ENCODE measurements around the gene CHAC2.
"Not testable (repeated sequence)": the region's sequence is repeated elsewhere in the genome, so short reads cannot be mapped to it uniquely, and the experiment has no call there.

Gene CHAC2

GRCh38 chr2:53767405-53768241 is at the start of gene CHAC2:
TSS of gene CHAC2 (plus strand) at chr2:53767804. CDS start at chr2:53767887, 83 bp downstream.
- Histone ChIP-seq H3K4me3 (ENCODE audit: low read depth in 1 of 2, low read length in 2 of 2) (peak within 1 kb of the TSS; percentile 96 to 97), H3K36me3 (ENCODE audit: control insufficient read depth in 1 of 2, insufficient read depth in 2 of 2, low read length in 2 of 2) (peaks cover 0 to 8% of the 10 kb centered on the region in 2 donors), H3K9me3 (ENCODE audit: control insufficient read depth in 1 of 2, low read length in 2 of 2) (no peaks in the 10 kb centered on the region), H3K4me1 (ENCODE audit: control insufficient read depth in 1 of 2, insufficient read depth in 2 of 2, low read length in 2 of 2) (peaks cover 23 to 39% of the 10 kb centered on the region in 2 donors), H3K27ac (ENCODE audit: low read depth, low read length) (peak within 1 kb of the TSS; percentile 26), H3K27me3 (ENCODE audit: control insufficient read depth in 1 of 2, insufficient read depth in 2 of 2, low read length in 2 of 2) (no peaks in the 10 kb centered on the region), H3K9ac (ENCODE audit: low read depth in 1 of 2, low read length in 2 of 2) (peak within 1 kb of the TSS; percentile 76 to 87)

GRCh38 chr2:53720944-53721343 is 46.7 kb upstream of the CHAC2 start:
- not testable (repeated sequence) for H3K27ac ChIP-seq (ENCODE audit: low read depth, low read length); H3K4me1 ChIP-seq (ENCODE audit: control insufficient read depth in 1 of 2, insufficient read depth in 2 of 2, low read length in 2 of 2); H3K9me3 ChIP-seq (ENCODE audit: control insufficient read depth in 1 of 2, low read length in 2 of 2); H3K9ac ChIP-seq (ENCODE audit: low read depth in 1 of 2, low read length in 2 of 2); H3K4me3 ChIP-seq (ENCODE audit: low read depth in 1 of 2, low read length in 2 of 2); H3K36me3 ChIP-seq (ENCODE audit: control insufficient read depth in 1 of 2, insufficient read depth in 2 of 2, low read length in 2 of 2); H3K27me3 ChIP-seq (ENCODE audit: control insufficient read depth in 1 of 2, insufficient read depth in 2 of 2, low read length in 2 of 2)

- H3K36me3 ChIP-seq (ENCODE audit: control insufficient read depth in 1 of 2, insufficient read depth in 2 of 2, low read length in 2 of 2): peaks cover 3 to 7% of the 10 kb centered on the region in 2 donors
- no peak overlapping the region for H3K9ac ChIP-seq (ENCODE audit: low read depth in 1 of 2, low read length in 2 of 2)
- H3K4me1 ChIP-seq (ENCODE audit: control insufficient read depth in 1 of 2, insufficient read depth in 2 of 2, low read length in 2 of 2): no peaks in the 10 kb centered on the region
- H3K27ac ChIP-seq (ENCODE audit: low read depth, low read length): no peak overlapping the region
- no peaks in the 10 kb centered on the region for H3K27me3 ChIP-seq (ENCODE audit: control insufficient read depth in 1 of 2, insufficient read depth in 2 of 2, low read length in 2 of 2)
- no peak overlapping the region for H3K4me3 ChIP-seq (ENCODE audit: low read depth in 1 of 2, low read length in 2 of 2)
- H3K9me3 ChIP-seq (ENCODE audit: control insufficient read depth in 1 of 2, low read length in 2 of 2): no peaks in the 10 kb centered on the region
These were observed 43.1 kb upstream of the CHAC2 start for GRCh38 chr2:53724536-53724935.

- Histone ChIP-seq H3K27ac (ENCODE audit: low read depth, low read length) (no peak overlapping the region), H3K36me3 (ENCODE audit: control insufficient read depth in 1 of 2, insufficient read depth in 2 of 2, low read length in 2 of 2) (peaks cover 3 to 12% of the 10 kb centered on the region in 2 donors), H3K9me3 (ENCODE audit: control insufficient read depth in 1 of 2, low read length in 2 of 2) (no peaks in the 10 kb centered on the region), H3K4me3 (ENCODE audit: low read depth in 1 of 2, low read length in 2 of 2) (no peak overlapping the region), H3K9ac (ENCODE audit: low read depth in 1 of 2, low read length in 2 of 2) (no peak overlapping the region), H3K4me1 (ENCODE audit: control insufficient read depth in 1 of 2, insufficient read depth in 2 of 2, low read length in 2 of 2) (no peaks in the 10 kb centered on the region), H3K27me3 (ENCODE audit: control insufficient read depth in 1 of 2, insufficient read depth in 2 of 2, low read length in 2 of 2) (no peaks in the 10 kb centered on the region)
These were observed 41.9 kb upstream of the CHAC2 start for GRCh38 chr2:53725662-53726061.

- no peaks in the 10 kb centered on the region for H3K9me3 ChIP-seq (ENCODE audit: control insufficient read depth in 1 of 2, low read length in 2 of 2)
- peaks cover 3 to 12% of the 10 kb centered on the region in 2 donors for H3K36me3 ChIP-seq (ENCODE audit: control insufficient read depth in 1 of 2, insufficient read depth in 2 of 2, low read length in 2 of 2)
- no peak overlapping the region for H3K9ac ChIP-seq (ENCODE audit: low read depth in 1 of 2, low read length in 2 of 2)
- H3K4me1 ChIP-seq (ENCODE audit: control insufficient read depth in 1 of 2, insufficient read depth in 2 of 2, low read length in 2 of 2): no peaks in the 10 kb centered on the region
- H3K27me3 ChIP-seq (ENCODE audit: control insufficient read depth in 1 of 2, insufficient read depth in 2 of 2, low read length in 2 of 2): no peaks in the 10 kb centered on the region
- no peak overlapping the region for H3K4me3 ChIP-seq (ENCODE audit: low read depth in 1 of 2, low read length in 2 of 2)
- no peak overlapping the region for H3K27ac ChIP-seq (ENCODE audit: low read depth, low read length)
These were observed 39.7 kb upstream of the CHAC2 start for GRCh38 chr2:53727921-53728320.

GRCh38 chr2:53729143-53729762 is 38.4 kb upstream of the CHAC2 start:
- Histone ChIP-seq H3K27me3 (ENCODE audit: control insufficient read depth in 1 of 2, insufficient read depth in 2 of 2, low read length in 2 of 2) (no peaks in the 10 kb centered on the region), H3K4me1 (ENCODE audit: control insufficient read depth in 1 of 2, insufficient read depth in 2 of 2, low read length in 2 of 2) (no peaks in the 10 kb centered on the region), H3K9ac (ENCODE audit: low read depth in 1 of 2, low read length in 2 of 2) (no peak overlapping the region), H3K36me3 (ENCODE audit: control insufficient read depth in 1 of 2, insufficient read depth in 2 of 2, low read length in 2 of 2) (peaks cover 6 to 18% of the 10 kb centered on the region in 2 donors), H3K4me3 (ENCODE audit: low read depth in 1 of 2, low read length in 2 of 2) (no peak overlapping the region), H3K27ac (ENCODE audit: low read depth, low read length) (no peak overlapping the region), H3K9me3 (ENCODE audit: control insufficient read depth in 1 of 2, low read length in 2 of 2) (no peaks in the 10 kb centered on the region)

- Histone ChIP-seq H3K36me3 (ENCODE audit: control insufficient read depth in 1 of 2, insufficient read depth in 2 of 2, low read length in 2 of 2) (peaks cover 6 to 11% of the 10 kb centered on the region in 2 donors), H3K4me3 (ENCODE audit: low read depth in 1 of 2, low read length in 2 of 2) (no peak overlapping the region), H3K4me1 (ENCODE audit: control insufficient read depth in 1 of 2, insufficient read depth in 2 of 2, low read length in 2 of 2) (no peaks in the 10 kb centered on the region), H3K27me3 (ENCODE audit: control insufficient read depth in 1 of 2, insufficient read depth in 2 of 2, low read length in 2 of 2) (no peaks in the 10 kb centered on the region), H3K27ac (ENCODE audit: low read depth, low read length) (no peak overlapping the region), H3K9ac (ENCODE audit: low read depth in 1 of 2, low read length in 2 of 2) (no peak overlapping the region), H3K9me3 (ENCODE audit: control insufficient read depth in 1 of 2, low read length in 2 of 2) (no peaks in the 10 kb centered on the region)
These were observed 30.5 kb upstream of the CHAC2 start for GRCh38 chr2:53737091-53737490.

- Histone ChIP-seq H3K27me3 (ENCODE audit: control insufficient read depth in 1 of 2, insufficient read depth in 2 of 2, low read length in 2 of 2) (no peaks in the 10 kb centered on the region), H3K27ac (ENCODE audit: low read depth, low read length) (no peak overlapping the region), H3K4me3 (ENCODE audit: low read depth in 1 of 2, low read length in 2 of 2) (no peak overlapping the region), H3K4me1 (ENCODE audit: control insufficient read depth in 1 of 2, insufficient read depth in 2 of 2, low read length in 2 of 2) (no peaks in the 10 kb centered on the region), H3K36me3 (ENCODE audit: control insufficient read depth in 1 of 2, insufficient read depth in 2 of 2, low read length in 2 of 2) (peaks cover 5% of the 10 kb centered on the region in 2 donors), H3K9me3 (ENCODE audit: control insufficient read depth in 1 of 2, low read length in 2 of 2) (no peaks in the 10 kb centered on the region), H3K9ac (ENCODE audit: low read depth in 1 of 2, low read length in 2 of 2) (no peak overlapping the region)
These were observed 28.6 kb upstream of the CHAC2 start for GRCh38 chr2:53739032-53739431.

GRCh38 chr2:53740170-53740569 is 27.4 kb upstream of the CHAC2 start:
- H3K9ac ChIP-seq (ENCODE audit: low read depth in 1 of 2, low read length in 2 of 2): no peak overlapping the region
- H3K4me3 ChIP-seq (ENCODE audit: low read depth in 1 of 2, low read length in 2 of 2): no peak overlapping the region
- H3K27me3 ChIP-seq (ENCODE audit: control insufficient read depth in 1 of 2, insufficient read depth in 2 of 2, low read length in 2 of 2): no peaks in the 10 kb centered on the region
- peaks cover 3 to 5% of the 10 kb centered on the region in 2 donors for H3K36me3 ChIP-seq (ENCODE audit: control insufficient read depth in 1 of 2, insufficient read depth in 2 of 2, low read length in 2 of 2)
- no peaks in the 10 kb centered on the region for H3K4me1 ChIP-seq (ENCODE audit: control insufficient read depth in 1 of 2, insufficient read depth in 2 of 2, low read length in 2 of 2)
- no peaks in the 10 kb centered on the region for H3K9me3 ChIP-seq (ENCODE audit: control insufficient read depth in 1 of 2, low read length in 2 of 2)
- H3K27ac ChIP-seq (ENCODE audit: low read depth, low read length): no peak overlapping the region

- Histone ChIP-seq H3K36me3 (ENCODE audit: control insufficient read depth in 1 of 2, insufficient read depth in 2 of 2, low read length in 2 of 2) (peaks cover 11 to 12% of the 10 kb centered on the region in 2 donors), H3K4me3 (ENCODE audit: low read depth in 1 of 2, low read length in 2 of 2) (no peak overlapping the region), H3K9ac (ENCODE audit: low read depth in 1 of 2, low read length in 2 of 2) (no peak overlapping the region), H3K27ac (ENCODE audit: low read depth, low read length) (no peak overlapping the region), H3K4me1 (ENCODE audit: control insufficient read depth in 1 of 2, insufficient read depth in 2 of 2, low read length in 2 of 2) (no peaks in the 10 kb centered on the region), H3K27me3 (ENCODE audit: control insufficient read depth in 1 of 2, insufficient read depth in 2 of 2, low read length in 2 of 2) (no peaks in the 10 kb centered on the region), H3K9me3 (ENCODE audit: control insufficient read depth in 1 of 2, low read length in 2 of 2) (no peaks in the 10 kb centered on the region)
These were observed 23.1 kb upstream of the CHAC2 start for GRCh38 chr2:53744395-53745065.
